Measurements from ENCODE around the gene FLT3.

FLT3 gene

DNA sequence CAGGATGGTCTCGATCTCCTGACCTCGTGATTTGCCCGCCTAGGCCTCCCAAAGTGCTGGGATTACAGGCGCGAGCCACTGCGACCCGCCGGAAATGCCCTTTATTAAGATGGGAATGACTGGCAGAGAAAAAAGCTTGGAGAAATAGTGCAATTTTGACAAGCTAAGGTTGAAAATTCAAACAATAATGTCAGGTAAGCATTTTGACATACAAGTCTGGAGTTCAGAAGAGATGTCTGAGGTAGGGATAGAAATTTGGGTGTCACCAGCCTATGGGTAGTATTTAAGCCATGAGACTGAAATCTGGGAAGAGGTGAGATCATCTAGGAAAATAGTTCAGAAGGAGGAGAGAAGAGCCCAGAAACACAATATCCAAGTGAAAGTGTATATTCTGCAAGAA is 20.8 kb upstream of the FLT3 start:
- Histone ChIP-seq H3K79me2 (ENCODE audit: low read length) (no peaks in the 10 kb centered on the region), H3K36me3 (replicated peaks; ENCODE audit: insufficient read depth, low read length) (no peaks in the 10 kb centered on the region), H2AFZ (ENCODE audit: low read length) (no peak overlapping the region), H3K27ac (ENCODE audit: low read length) (no peak overlapping the region), H3F3A (ENCODE audit: insufficient read depth, low read length) (no peaks in the 10 kb centered on the region), H3K27me3 (replicated peaks; ENCODE audit: insufficient read depth, low read length) (no peaks in the 10 kb centered on the region), H3K9ac (ENCODE audit: low read length) (no peak overlapping the region), H3K9me2 (replicated peaks; ENCODE audit: insufficient read depth, low read length) (no peaks in the 10 kb centered on the region), H3K4me1 (ENCODE audit: low read length) (no peaks in the 10 kb centered on the region), H3K4me2 (ENCODE audit: low read depth, low read length) (no peak overlapping the region), H4K20me1 (ENCODE audit: insufficient read depth, low read length) (no peaks in the 10 kb centered on the region), H3K4me3 (ENCODE audit: low read length) (no peak overlapping the region), H3K9me3 (replicated peaks; ENCODE audit: insufficient read depth, low read length) (no peaks in the 10 kb centered on the region)
- TF ChIP-seq EZH2phosphoT487 (IDR thresholded peaks at IDR 0.05; ENCODE audit: low read length) (no peak), EZH2 (optimal IDR thresholded peaks at IDR 0.05; ENCODE audit: low read depth, low read length) (no peak)
- TF ChIP-seq, protein P1, sequence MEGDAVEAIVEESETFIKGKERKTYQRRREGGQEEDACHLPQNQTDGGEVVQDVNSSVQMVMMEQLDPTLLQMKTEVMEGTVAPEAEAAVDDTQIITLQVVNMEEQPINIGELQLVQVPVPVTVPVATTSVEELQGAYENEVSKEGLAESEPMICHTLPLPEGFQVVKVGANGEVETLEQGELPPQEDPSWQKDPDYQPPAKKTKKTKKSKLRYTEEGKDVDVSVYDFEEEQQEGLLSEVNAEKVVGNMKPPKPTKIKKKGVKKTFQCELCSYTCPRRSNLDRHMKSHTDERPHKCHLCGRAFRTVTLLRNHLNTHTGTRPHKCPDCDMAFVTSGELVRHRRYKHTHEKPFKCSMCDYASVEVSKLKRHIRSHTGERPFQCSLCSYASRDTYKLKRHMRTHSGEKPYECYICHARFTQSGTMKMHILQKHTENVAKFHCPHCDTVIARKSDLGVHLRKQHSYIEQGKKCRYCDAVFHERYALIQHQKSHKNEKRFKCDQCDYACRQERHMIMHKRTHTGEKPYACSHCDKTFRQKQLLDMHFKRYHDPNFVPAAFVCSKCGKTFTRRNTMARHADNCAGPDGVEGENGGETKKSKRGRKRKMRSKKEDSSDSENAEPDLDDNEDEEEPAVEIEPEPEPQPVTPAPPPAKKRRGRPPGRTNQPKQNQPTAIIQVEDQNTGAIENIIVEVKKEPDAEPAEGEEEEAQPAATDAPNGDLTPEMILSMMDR (IDR thresholded peaks at IDR 0.05; ENCODE audit: low read length): no peak
- DNase-seq: no peak

DNA sequence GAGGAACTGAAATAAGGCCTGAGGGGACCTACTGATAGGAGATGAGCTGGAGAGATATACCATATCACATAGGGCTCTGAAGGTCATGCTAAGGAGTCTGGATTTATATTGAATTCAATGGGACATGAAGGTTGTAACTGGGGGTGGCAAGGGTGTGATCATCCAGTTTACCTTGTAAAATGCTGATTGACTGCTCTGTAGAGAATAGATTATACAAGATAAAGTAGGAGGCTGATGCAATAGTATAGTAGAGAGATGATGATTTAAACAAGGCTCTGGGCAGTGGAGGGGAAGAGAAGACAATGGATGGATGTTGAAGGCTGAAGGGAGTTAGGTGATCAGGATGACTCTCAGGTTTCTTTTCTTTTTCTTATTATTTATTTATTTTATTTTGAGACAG is 19.9 kb upstream of the FLT3 start:
- Histone ChIP-seq H3K9ac (ENCODE audit: low read length) (no peak overlapping the region), H3K9me2 (replicated peaks; ENCODE audit: insufficient read depth, low read length) (no peaks in the 10 kb centered on the region), H2AFZ (ENCODE audit: low read length) (no peak overlapping the region), H4K20me1 (ENCODE audit: insufficient read depth, low read length) (no peaks in the 10 kb centered on the region), H3K27me3 (replicated peaks; ENCODE audit: insufficient read depth, low read length) (no peaks in the 10 kb centered on the region), H3K79me2 (ENCODE audit: low read length) (no peaks in the 10 kb centered on the region), H3K4me2 (ENCODE audit: low read depth, low read length) (no peak overlapping the region), H3K4me3 (ENCODE audit: low read length) (no peak overlapping the region), H3K4me1 (ENCODE audit: low read length) (no peaks in the 10 kb centered on the region), H3K36me3 (replicated peaks; ENCODE audit: insufficient read depth, low read length) (no peaks in the 10 kb centered on the region), H3K9me3 (replicated peaks; ENCODE audit: insufficient read depth, low read length) (no peaks in the 10 kb centered on the region), H3K27ac (ENCODE audit: low read length) (no peak overlapping the region), H3F3A (ENCODE audit: insufficient read depth, low read length) (no peaks in the 10 kb centered on the region)
- TF ChIP-seq EZH2 (optimal IDR thresholded peaks at IDR 0.05; ENCODE audit: low read depth, low read length): no peak
- no peak for TF ChIP-seq EZH2phosphoT487 (IDR thresholded peaks at IDR 0.05; ENCODE audit: low read length)
- TF ChIP-seq, protein P1 (IDR thresholded peaks at IDR 0.05; ENCODE audit: low read length): no peak
- DNase-seq: no peak

DNA sequence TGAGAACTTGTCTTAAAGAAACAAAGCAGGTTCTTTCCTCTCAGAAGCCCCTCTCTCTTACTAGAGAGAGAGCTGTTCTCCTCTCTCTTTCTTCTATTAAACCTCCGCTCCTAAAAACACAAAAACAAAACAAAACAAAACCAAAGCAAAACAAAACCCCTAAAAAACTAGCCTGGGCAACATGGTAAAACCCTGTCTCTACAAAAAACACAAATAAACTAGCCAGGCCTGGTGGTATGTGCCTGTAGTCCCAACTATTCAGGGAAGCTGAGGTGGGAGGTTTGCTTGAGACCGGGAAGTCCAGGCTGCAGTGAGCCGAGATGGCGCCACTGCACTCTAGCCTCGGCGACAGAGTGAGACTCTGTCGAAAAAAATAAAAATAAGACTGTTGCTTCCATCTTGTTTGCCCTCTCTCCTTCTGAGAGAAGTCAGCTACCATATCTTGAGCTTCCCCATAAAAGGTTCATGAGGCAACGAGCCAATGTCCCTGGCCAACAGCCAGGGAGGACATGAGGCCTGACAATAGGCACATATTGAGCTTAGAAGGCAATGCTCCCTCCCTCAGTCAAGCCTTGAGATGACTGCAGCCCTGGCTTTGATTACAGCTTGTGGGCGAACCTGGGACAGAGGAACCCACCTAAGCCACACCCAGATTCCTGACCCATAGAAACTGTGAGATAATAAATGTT is 17.5 kb upstream of the FLT3 start:
- no peak overlapping the region for H3K4me3 ChIP-seq (ENCODE audit: low read length)
- no peak overlapping the region for H3K9ac ChIP-seq (ENCODE audit: low read length)

More for the DNA sequence above, 17.5 kb upstream of the FLT3 start:
- DNase-seq: no peak
- H3F3A ChIP-seq (ENCODE audit: insufficient read depth, low read length): no peaks in the 10 kb centered on the region
- H3K79me2 ChIP-seq (ENCODE audit: low read length): no peaks in the 10 kb centered on the region
- no peaks in the 10 kb centered on the region for H3K9me2 ChIP-seq (replicated peaks; ENCODE audit: insufficient read depth, low read length)
- no peak for TF ChIP-seq EZH2 (optimal IDR thresholded peaks at IDR 0.05; ENCODE audit: low read depth, low read length)
- TF ChIP-seq, protein P1 (IDR thresholded peaks at IDR 0.05; ENCODE audit: low read length): no peak
- TF ChIP-seq EZH2phosphoT487 (IDR thresholded peaks at IDR 0.05; ENCODE audit: low read length): no peak
- no peaks in the 10 kb centered on the region for H3K9me3 ChIP-seq (replicated peaks; ENCODE audit: insufficient read depth, low read length)
- H3K36me3 ChIP-seq (replicated peaks; ENCODE audit: insufficient read depth, low read length): no peaks in the 10 kb centered on the region
- H2AFZ ChIP-seq (ENCODE audit: low read length): no peak overlapping the region
- no peak overlapping the region for H3K4me2 ChIP-seq (ENCODE audit: low read depth, low read length)
- H4K20me1 ChIP-seq (ENCODE audit: insufficient read depth, low read length): no peaks in the 10 kb centered on the region
- no peak overlapping the region for H3K27ac ChIP-seq (ENCODE audit: low read length)
- no peaks in the 10 kb centered on the region for H3K4me1 ChIP-seq (ENCODE audit: low read length)
- no peaks in the 10 kb centered on the region for H3K27me3 ChIP-seq (replicated peaks; ENCODE audit: insufficient read depth, low read length)
